ENCODE data around the gene NPTXR. TPM values are rescaled to one million over a fixed set of nuclear protein-coding genes. Genes with fewer than 3 reads are reported as not detected.

Gene NPTXR
- total and polyA plus RNA-seq, 10 donors, result 0.24 to 11.5 (median 4.7) TPM

GRCh38 chr22:38853196-38853651 lies 9.4 kb upstream of the NPTXR start:
- 77 to 82% (median 81%) methylated on average over 9 of the region's 9 CpGs for WGBS, 5 donors
- Histone ChIP-seq H3K27ac (no peak overlapping the region), H3K9me3 (no peaks in the 10 kb centered on the region), H3K4me3 (no peak overlapping the region), H3K27me3 (replicated peaks in 1 of 7) (peaks cover 0 to 7% (median 0%) of the 10 kb centered on the region in 7 donors), H3K36me3 (no peaks in the 10 kb centered on the region), H3K4me1 (no peaks in the 10 kb centered on the region)
- no peak for DNase-seq
- TF ChIP-seq POLR2A (IDR thresholded peaks at IDR 0.05) (no peak), POLR2AphosphoS5 (IDR thresholded peaks at IDR 0.05) (no peak), CTCF (IDR thresholded peaks at IDR 0.05 in 8 of 11, conservative IDR thresholded peaks at IDR 0.05 in 3 of 11) (no peak)
- intact Hi-C loops (cut with DNase I; ENCODE audit: low total_unique reads), result no loop called here

GRCh38 chr22:38852522-38852921 lies 8.7 kb upstream of the NPTXR start:
- Histone ChIP-seq H3K27ac (no peak overlapping the region), H3K27me3 (replicated peaks in 1 of 7) (peaks cover 0 to 7% (median 0%) of the 10 kb centered on the region in 7 donors), H3K36me3 (no peaks in the 10 kb centered on the region), H3K4me1 (no peaks in the 10 kb centered on the region), H3K9me3 (no peaks in the 10 kb centered on the region), H3K4me3 (no peak overlapping the region)
- TF ChIP-seq POLR2A (IDR thresholded peaks at IDR 0.05) (no peak), CTCF (IDR thresholded peaks at IDR 0.05 in 8 of 11, conservative IDR thresholded peaks at IDR 0.05 in 3 of 11) (no peak), POLR2AphosphoS5 (IDR thresholded peaks at IDR 0.05) (no peak)
- 71 to 96% (median 81%) methylated on average over 1 of the region's 1 CpG for WGBS, 5 donors
- DNase-seq, result no peak
- intact Hi-C loops (cut with DNase I; ENCODE audit: low total_unique reads), result no loop called here

GRCh38 chr22:38850941-38851849 lies 7.4 kb upstream of the NPTXR start:
- Histone ChIP-seq H3K4me1 (no peaks in the 10 kb centered on the region), H3K9me3 (no peaks in the 10 kb centered on the region), H3K36me3 (no peaks in the 10 kb centered on the region), H3K27me3 (replicated peaks in 1 of 7) (peaks cover 0 to 14% (median 0%) of the 10 kb centered on the region in 7 donors), H3K27ac (no peak overlapping the region), H3K4me3 (no peak overlapping the region)
- WGBS, 5 donors, result 56 to 65% (median 63%) methylated on average over 15 of the region's 15 CpGs
- DNase-seq, result no peak
- TF ChIP-seq POLR2A (IDR thresholded peaks at IDR 0.05) (no peak), CTCF (IDR thresholded peaks at IDR 0.05 in 8 of 11, conservative IDR thresholded peaks at IDR 0.05 in 3 of 11) (no peak), POLR2AphosphoS5 (IDR thresholded peaks at IDR 0.05) (no peak)
- intact Hi-C loops (cut with DNase I; ENCODE audit: low total_unique reads), result no loop called here

- Histone ChIP-seq H3K27me3 (replicated peaks in 1 of 7) (peaks cover 0 to 22% (median 0%) of the 10 kb centered on the region in 7 donors), H3K4me3 (no peak overlapping the region), H3K27ac (no peak overlapping the region), H3K9me3 (no peaks in the 10 kb centered on the region), H3K4me1 (no peaks in the 10 kb centered on the region), H3K36me3 (no peaks in the 10 kb centered on the region)
- intact Hi-C loops (cut with DNase I; ENCODE audit: low total_unique reads), result no loop called here
- TF ChIP-seq POLR2A (IDR thresholded peaks at IDR 0.05) (no peak), CTCF (IDR thresholded peaks at IDR 0.05 in 8 of 11, conservative IDR thresholded peaks at IDR 0.05 in 3 of 11) (no peak), POLR2AphosphoS5 (IDR thresholded peaks at IDR 0.05) (no peak)
- WGBS, 5 donors, result 69 to 83% (median 70%) methylated on average over 2 of the region's 2 CpGs
- no peak for DNase-seq
Measured at GRCh38 chr22:38850399-38850798, 6.6 kb upstream of the NPTXR start.

Measured in spleen (tissue), 11 donors.